ENCODE measurements around the gene GPR17. TPM values are rescaled to one million over a fixed set of nuclear protein-coding genes. Genes with fewer than 3 reads are reported as not detected.
A peak's percentile ranks its signal among the peaks of the same experiment; 100 is the strongest.

Gene GPR17
- total and polyA plus RNA-seq, 2 donors, result under 0.01 to 0.07 TPM

GRCh38 chr2:127701193-127701650, 55.3 kb downstream of the GPR17 start, which contains the start of gene SFT2D3:
Gene SFT2D3, plus strand, starts transcription at chr2:127701497. Its CDS starts 32 bp downstream, at chr2:127701529.
- Histone ChIP-seq H3K4me3 (ENCODE audit: low read length in 2 of 2) (peak within 1 kb of the TSS; percentile 73 to 94), H3K9me3 (ENCODE audit: control insufficient read depth in 2 of 2, insufficient read depth in 1 of 2, low read length in 1 of 2) (no peaks in the 10 kb centered on the region), H3K36me3 (ENCODE audit: control insufficient read depth in 2 of 2, insufficient read depth in 2 of 2, low read length in 1 of 2) (peaks cover 6 to 27% of the 10 kb centered on the region in 2 donors), H3K27me3 (ENCODE audit: control insufficient read depth in 2 of 2, insufficient read depth in 1 of 2, low read length in 1 of 2) (no peaks in the 10 kb centered on the region), H3K4me1 (ENCODE audit: control insufficient read depth in 2 of 2, insufficient read depth in 2 of 2, low read length in 2 of 2) (peaks cover 14 to 19% of the 10 kb centered on the region in 2 donors), H3K27ac (ENCODE audit: low read depth in 1 of 2, low read length in 1 of 2) (peak within 1 kb of the TSS; percentile 95 to 99)
- peak; percentile 71 to 94 (median 83) for DNase-seq (ENCODE audit: low read depth in 6 of 9, low spot score in 9 of 9)
- WGBS, result under 1% methylated on average over 44 of the region's 44 CpGs

- DNase-seq (ENCODE audit: low read depth in 6 of 9, low spot score in 9 of 9), result peak; percentile 40 to 85 (median 67)
- H3K36me3 ChIP-seq (ENCODE audit: control insufficient read depth in 2 of 2, insufficient read depth in 2 of 2, low read length in 1 of 2), result peaks cover 12 to 33% of the 10 kb centered on the region in 2 donors
- H3K4me1 ChIP-seq (ENCODE audit: control insufficient read depth in 2 of 2, insufficient read depth in 2 of 2, low read length in 2 of 2), result peaks cover 14 to 19% of the 10 kb centered on the region in 2 donors
- no peaks in the 10 kb centered on the region for H3K27me3 ChIP-seq (ENCODE audit: control insufficient read depth in 2 of 2, insufficient read depth in 1 of 2, low read length in 1 of 2)
- peak overlapping the region; percentile 95 to 99 for H3K27ac ChIP-seq (ENCODE audit: low read depth in 1 of 2, low read length in 1 of 2)
- peak overlapping the region; percentile 73 to 94 for H3K4me3 ChIP-seq (ENCODE audit: low read length in 2 of 2)
- under 1% methylated on average over 108 of the region's 108 CpGs for WGBS
- H3K9me3 ChIP-seq (ENCODE audit: control insufficient read depth in 2 of 2, insufficient read depth in 1 of 2, low read length in 1 of 2), result no peaks in the 10 kb centered on the region
Measured at GRCh38 chr2:127701651-127702394, 55.9 kb downstream of the GPR17 start.

Other genes starting within 250 kb of the GPR17 start
- gene PROC, start 227.7 kb upstream of the GPR17 start, total RNA-seq, result 0.71 TPM
- gene PROC, start 227.7 kb upstream of the GPR17 start, polyA plus RNA-seq, result 2.5 TPM
- gene IWS1, start 119.7 kb upstream of the GPR17 start, total RNA-seq, result 47.6 TPM
- 33.5 TPM for gene IWS1, start 119.7 kb upstream of the GPR17 start, polyA plus RNA-seq
- gene MYO7B, start 110.5 kb upstream of the GPR17 start, total RNA-seq, result 4.4 TPM
- gene MYO7B, start 110.5 kb upstream of the GPR17 start, polyA plus RNA-seq, result 5.2 TPM
- gene LIMS2, start 29.4 kb downstream of the GPR17 start, total RNA-seq, result 8.7 TPM
- 45.1 TPM for gene LIMS2, start 29.4 kb downstream of the GPR17 start, polyA plus RNA-seq
- 7.3 TPM for gene SFT2D3, start 55.3 kb downstream of the GPR17 start, total RNA-seq
- gene SFT2D3, start 55.3 kb downstream of the GPR17 start, polyA plus RNA-seq, result 8.8 TPM
- 39.0 TPM for gene WDR33, start 165.0 kb downstream of the GPR17 start, total RNA-seq
- gene WDR33, start 165.0 kb downstream of the GPR17 start, polyA plus RNA-seq, result 26.4 TPM
- 23.5 TPM for gene POLR2D, start 212.0 kb downstream of the GPR17 start, total RNA-seq
- gene POLR2D, start 212.0 kb downstream of the GPR17 start, polyA plus RNA-seq, result 17.2 TPM
- 6.7 TPM for gene AMMECR1L, start 239.8 kb downstream of the GPR17 start, total RNA-seq
- 12.0 TPM for gene AMMECR1L, start 239.8 kb downstream of the GPR17 start, polyA plus RNA-seq